ENCODE results near the gene ANOS1. TPM values are rescaled to one million over a fixed set of nuclear protein-coding genes. Genes with fewer than 3 reads are reported as not detected.
A peak's percentile ranks its signal among the peaks of the same experiment; 100 is the strongest.
"Not testable (repeated sequence)": the region's sequence is repeated elsewhere in the genome, so short reads cannot be mapped to it uniquely, and the experiment has no call there.

ANOS1 gene
- total RNA-seq, 6 donors from 2014 or later: 16.8 to 118 (median 66.6) TPM

DNA sequence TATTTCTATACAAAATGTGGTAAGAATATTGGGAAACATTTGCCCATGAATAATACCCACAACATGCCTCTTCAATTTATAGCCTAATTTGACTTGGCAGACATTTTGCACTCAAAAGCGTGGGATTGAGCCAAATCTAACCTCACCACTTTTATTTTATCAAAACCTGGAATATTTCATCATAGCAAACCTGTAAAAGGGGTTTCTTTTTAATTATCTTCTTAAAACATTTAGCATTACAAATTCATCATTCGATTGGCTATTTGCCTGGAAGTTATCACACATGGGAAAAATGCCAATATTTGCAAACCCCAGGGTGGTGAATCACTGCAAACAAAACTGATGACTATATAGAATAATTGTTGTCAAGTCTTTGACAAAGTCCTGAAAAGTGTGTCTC lies 211.1 kb downstream of the ANOS1 start:
- DNase-seq: no peak
- Histone ChIP-seq H3K36me3 (no peaks in the 10 kb centered on the region), H3K4me1 (no peaks in the 10 kb centered on the region), H3K9me3 (no peaks in the 10 kb centered on the region), H3K27me3 (no peaks in the 10 kb centered on the region), H3K4me3 (no peak overlapping the region), H3K27ac (no peak overlapping the region)
- 62 to 67% methylated on average over 2 of the region's 2 CpGs for WGBS, 2 donors
- no peak for TF ChIP-seq POLR2A (IDR thresholded peaks at IDR 0.05)
- TF ChIP-seq EP300 (IDR thresholded peaks at IDR 0.05): no peak
- TF ChIP-seq, protein P1, sequence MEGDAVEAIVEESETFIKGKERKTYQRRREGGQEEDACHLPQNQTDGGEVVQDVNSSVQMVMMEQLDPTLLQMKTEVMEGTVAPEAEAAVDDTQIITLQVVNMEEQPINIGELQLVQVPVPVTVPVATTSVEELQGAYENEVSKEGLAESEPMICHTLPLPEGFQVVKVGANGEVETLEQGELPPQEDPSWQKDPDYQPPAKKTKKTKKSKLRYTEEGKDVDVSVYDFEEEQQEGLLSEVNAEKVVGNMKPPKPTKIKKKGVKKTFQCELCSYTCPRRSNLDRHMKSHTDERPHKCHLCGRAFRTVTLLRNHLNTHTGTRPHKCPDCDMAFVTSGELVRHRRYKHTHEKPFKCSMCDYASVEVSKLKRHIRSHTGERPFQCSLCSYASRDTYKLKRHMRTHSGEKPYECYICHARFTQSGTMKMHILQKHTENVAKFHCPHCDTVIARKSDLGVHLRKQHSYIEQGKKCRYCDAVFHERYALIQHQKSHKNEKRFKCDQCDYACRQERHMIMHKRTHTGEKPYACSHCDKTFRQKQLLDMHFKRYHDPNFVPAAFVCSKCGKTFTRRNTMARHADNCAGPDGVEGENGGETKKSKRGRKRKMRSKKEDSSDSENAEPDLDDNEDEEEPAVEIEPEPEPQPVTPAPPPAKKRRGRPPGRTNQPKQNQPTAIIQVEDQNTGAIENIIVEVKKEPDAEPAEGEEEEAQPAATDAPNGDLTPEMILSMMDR (IDR thresholded peaks at IDR 0.05): no peak
- TF ChIP-seq POLR2AphosphoS5 (IDR thresholded peaks at IDR 0.05): no peak
- ATAC-seq (ENCODE audit: low FRiP score in 2 of 2): no peak

DNA sequence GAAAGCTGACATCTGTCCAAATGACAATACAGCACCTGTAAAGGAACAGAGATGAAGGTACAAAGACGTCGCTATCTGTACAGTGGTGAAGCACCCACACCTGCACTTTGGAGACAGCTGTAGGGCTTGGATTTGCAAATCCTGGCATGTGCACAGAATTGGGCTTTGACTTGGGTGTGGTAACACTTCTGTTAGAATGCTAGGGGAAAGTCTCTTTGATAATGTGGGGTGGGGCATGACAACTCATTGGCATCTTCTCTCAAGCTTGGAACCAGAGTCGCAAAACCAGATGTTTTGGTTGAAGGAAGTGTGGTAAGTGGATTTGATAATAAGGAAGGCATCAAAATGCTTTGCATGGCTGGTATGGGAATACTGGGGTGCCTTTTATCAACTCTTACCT lies 211.8 kb downstream of the ANOS1 start:
- WGBS, 2 donors: 0 to 52% methylated on average over 1 to 3 of the region's 3 CpGs
- ATAC-seq (ENCODE audit: low FRiP score in 2 of 2): peak in 1 of 2 donors; percentile 34
- no peaks in the 10 kb centered on the region for H3K27me3 ChIP-seq
- H3K9me3 ChIP-seq: no peaks in the 10 kb centered on the region
- DNase-seq: no peak
- no peaks in the 10 kb centered on the region for H3K36me3 ChIP-seq
- H3K4me1 ChIP-seq: no peaks in the 10 kb centered on the region
- H3K27ac ChIP-seq: no peak overlapping the region
- H3K4me3 ChIP-seq: no peak overlapping the region
- TF ChIP-seq POLR2A (IDR thresholded peaks at IDR 0.05): no peak
- TF ChIP-seq POLR2AphosphoS5 (IDR thresholded peaks at IDR 0.05): no peak
- TF ChIP-seq EP300 (IDR thresholded peaks at IDR 0.05): no peak

DNA sequence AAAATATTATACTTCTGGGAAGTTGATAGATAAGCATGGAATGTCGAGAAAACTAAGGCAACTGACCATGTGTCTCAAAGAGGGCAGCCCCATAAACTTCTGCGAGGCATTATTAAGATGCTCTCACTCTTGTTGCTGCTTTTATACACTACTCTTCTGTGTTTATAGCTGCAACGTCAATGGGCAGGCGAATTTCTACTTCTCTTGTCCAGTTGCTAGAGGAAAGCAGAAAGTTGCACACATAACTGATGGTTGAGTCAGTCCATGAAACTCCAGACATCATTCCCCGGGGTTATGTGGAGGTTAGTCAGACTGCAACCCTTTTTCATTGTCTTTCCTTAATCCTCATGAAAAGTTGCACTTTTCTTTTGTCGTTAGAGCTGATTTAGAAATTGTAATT lies 227.5 kb downstream of the ANOS1 start:
- 74 to 76% methylated on average over 6 of the region's 6 CpGs for WGBS, 2 donors
- ATAC-seq (ENCODE audit: low FRiP score in 2 of 2) (peak in 1 of 2 donors; percentile 71), DNase-seq (no peak)
- Histone ChIP-seq H3K9me3 (no peaks in the 10 kb centered on the region), H3K4me3 (no peak overlapping the region), H3K4me1 (no peaks in the 10 kb centered on the region), H3K27ac (no peak overlapping the region), H3K27me3 (no peaks in the 10 kb centered on the region), H3K36me3 (no peaks in the 10 kb centered on the region)
- TF ChIP-seq POLR2AphosphoS5 (IDR thresholded peaks at IDR 0.05): no peak
- TF ChIP-seq EP300 (IDR thresholded peaks at IDR 0.05): no peak
- no peak for TF ChIP-seq POLR2A (IDR thresholded peaks at IDR 0.05)
- TF ChIP-seq, protein P1 (IDR thresholded peaks at IDR 0.05): no peak

DNA sequence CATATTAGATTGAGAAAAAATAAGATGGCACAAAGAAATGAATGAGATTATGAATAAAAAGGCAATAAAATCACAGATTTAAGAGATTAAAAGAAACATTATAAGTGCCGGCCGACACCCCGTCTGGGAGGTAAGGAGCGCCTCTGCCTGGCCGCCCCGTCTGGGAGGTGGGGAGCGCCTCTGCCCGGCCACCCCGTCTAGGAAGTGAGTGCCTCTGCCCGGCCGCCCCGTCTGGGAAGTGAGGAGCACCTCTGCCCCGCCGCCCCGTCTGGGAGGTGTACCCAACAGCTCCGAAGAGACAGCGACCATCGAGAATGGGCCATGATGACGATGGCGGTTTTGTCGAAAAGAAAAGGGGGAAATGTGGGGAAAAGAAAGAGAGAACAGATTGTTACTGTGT lies 229.8 kb downstream of the ANOS1 start:
- not testable (repeated sequence) for H3K4me1 ChIP-seq; ATAC-seq (ENCODE audit: low FRiP score in 2 of 2); H3K4me3 ChIP-seq; H3K27me3 ChIP-seq; H3K9me3 ChIP-seq; H3K36me3 ChIP-seq; H3K27ac ChIP-seq
- WGBS, 2 donors: 93 to 94% methylated on average over 19 to 21 of the region's 21 CpGs
- DNase-seq: peak in 1 of 2 donors; percentile 39

DNA sequence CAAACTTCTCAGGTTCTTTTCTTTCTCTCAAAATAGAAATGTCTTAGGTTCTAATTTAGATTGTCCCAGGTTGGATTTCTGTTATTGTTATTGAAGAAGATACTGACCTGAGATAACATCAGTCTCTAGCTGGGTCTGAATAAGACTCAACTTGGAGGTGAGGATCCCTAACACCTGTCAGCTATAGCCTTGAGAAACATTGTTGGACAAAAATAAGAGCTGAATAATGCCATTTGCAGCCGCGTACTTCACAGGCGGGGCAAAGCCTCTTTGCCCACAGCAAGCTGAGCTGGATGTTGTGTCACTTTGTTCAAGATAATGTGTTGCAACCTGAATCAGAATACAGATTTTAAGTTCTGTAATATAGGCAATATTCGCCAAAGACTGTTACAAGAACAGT lies 231.7 kb downstream of the ANOS1 start:
- WGBS, 2 donors: 89 to 96% methylated on average over 4 of the region's 4 CpGs
- Histone ChIP-seq H3K4me1 (no peaks in the 10 kb centered on the region), H3K27ac (no peak overlapping the region), H3K4me3 (no peak overlapping the region), H3K27me3 (no peaks in the 10 kb centered on the region), H3K36me3 (no peaks in the 10 kb centered on the region), H3K9me3 (no peaks in the 10 kb centered on the region)
- DNase-seq (no peak), ATAC-seq (ENCODE audit: low FRiP score in 2 of 2) (no peak)
- TF ChIP-seq POLR2AphosphoS5 (IDR thresholded peaks at IDR 0.05) (no peak), EP300 (IDR thresholded peaks at IDR 0.05) (no peak), POLR2A (IDR thresholded peaks at IDR 0.05) (no peak)
- TF ChIP-seq, protein P1 (IDR thresholded peaks at IDR 0.05): no peak

DNA sequence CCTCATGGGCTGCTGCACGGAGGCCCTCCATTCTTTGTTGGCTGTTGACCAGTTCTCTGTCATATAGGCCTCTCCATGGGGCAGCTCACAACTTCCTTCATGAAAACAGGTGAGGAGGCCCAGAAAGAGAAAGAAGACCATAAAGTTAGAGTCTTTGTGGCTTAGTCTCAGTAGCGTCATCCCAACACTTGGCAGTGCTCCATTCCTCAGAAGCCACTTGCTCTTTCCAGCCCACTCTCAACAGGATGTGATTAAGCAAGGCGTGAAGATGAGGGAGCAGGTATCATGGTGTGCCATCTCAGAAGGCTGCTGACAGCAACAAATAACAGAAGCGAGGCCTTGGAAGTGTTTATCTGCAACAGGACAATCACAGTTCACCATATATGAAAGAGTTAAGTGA lies 236.9 kb downstream of the ANOS1 start:
- not testable (repeated sequence) for H3K4me1 ChIP-seq; H3K36me3 ChIP-seq; H3K4me3 ChIP-seq; H3K9me3 ChIP-seq; DNase-seq; H3K27ac ChIP-seq; H3K27me3 ChIP-seq; ATAC-seq (ENCODE audit: low FRiP score in 2 of 2)
- WGBS, 2 donors: 80 to 83% methylated on average over 3 to 4 of the region's 4 CpGs
